CMK (cell line): ENCODE results near the gene PPAT.
"Not testable (repeated sequence)": the region's sequence is repeated elsewhere in the genome, so short reads cannot be mapped to it uniquely, and the experiment has no call there.

Source experiments
- DNase-seq: peaks from one replicate; pipeline ENCODE4 v3.0.0-alpha.2; 2010; ENCODE audit warnings: low read depth

Gene PPAT

GRCh38 chr4:56386091-56386490 lies 49.3 kb downstream of the PPAT start:
- DNase-seq, result no peak

- no peak for DNase-seq
Measured at GRCh38 chr4:56375458-56375857, 60.0 kb downstream of the PPAT start.

- DNase-seq, result no peak
Measured at GRCh38 chr4:56374956-56375355, 60.5 kb downstream of the PPAT start.

- no peak for DNase-seq
Measured at GRCh38 chr4:56372774-56373173, 62.6 kb downstream of the PPAT start.

- no peak for DNase-seq
Measured at GRCh38 chr4:56371426-56372220, 63.8 kb downstream of the PPAT start.

- no peak for DNase-seq
Measured at GRCh38 chr4:56370377-56370776, 65.0 kb downstream of the PPAT start.

- not testable (repeated sequence) for DNase-seq
Measured at GRCh38 chr4:56362981-56363380, 72.4 kb downstream of the PPAT start.

- no peak for DNase-seq
Measured at GRCh38 chr4:56360071-56360470, 75.3 kb downstream of the PPAT start.

- no peak for DNase-seq
Measured at GRCh38 chr4:56356650-56357049, 78.8 kb downstream of the PPAT start.

GRCh38 chr4:56348576-56348975 lies 86.8 kb downstream of the PPAT start:
- no peak for DNase-seq

- DNase-seq, result no peak
Measured at GRCh38 chr4:56345458-56345857, 90.0 kb downstream of the PPAT start.
